CD14-positive monocyte (primary cell): ENCODE data around the gene CFAP91. TPM values are rescaled to one million over a fixed set of nuclear protein-coding genes. Genes with fewer than 3 reads are reported as not detected.

Experiments
- DNase-seq, 3 donors: peaks; one replicate each; pipeline ENCODE4 v3.0.0-alpha.2; 2011 to 2022
- H2AFZ ChIP-seq: 2 replicates; pipeline ENCODE4 v1.6.0; 2012; ENCODE audit warnings: mild to moderate bottlenecking, low read depth, low read length, inconsistent platforms; ENCODE audit not compliant: insufficient read depth, poor library complexity, severe bottlenecking
- H3K27ac ChIP-seq, 2 donors: 1 replicate in 1 of 2; 2 replicates in 1 of 2; pipeline ENCODE4 v1.5.1; 2012 to 2013; ENCODE audit warnings: low read length in 2 of 2, control low read depth in 1 of 2, inconsistent platforms in 1 of 2, low read depth in 1 of 2, mild to moderate bottlenecking in 1 of 2
- H3K27me3 ChIP-seq, 2 donors: one replicate each; pipeline versions ENCODE4 v1.6.0 to v1.6.1; 2011 to 2013; ENCODE audit warnings: low read length in 2 of 2; ENCODE audit not compliant: control insufficient read depth in 2 of 2, insufficient read depth in 2 of 2
- H3K36me3 ChIP-seq, 2 donors: replicated peaks in 1 of 2; 1 replicate in 1 of 2; 2 replicates in 1 of 2; pipeline versions ENCODE4 v1.5.1 to v1.6.1; 2012 to 2013; ENCODE audit warnings: low read length in 2 of 2, control low read depth in 1 of 2, inconsistent platforms in 1 of 2, mild to moderate bottlenecking in 1 of 2; ENCODE audit not compliant: insufficient read depth in 2 of 2, control insufficient read depth in 1 of 2
- H3K4me1 ChIP-seq, 2 donors: 1 replicate in 1 of 2; 2 replicates in 1 of 2; pipeline versions ENCODE4 v1.5.1 to v1.6.1; 2012 to 2013; ENCODE audit warnings: low read length in 2 of 2, control low read depth in 1 of 2, inconsistent platforms in 1 of 2, mild to moderate bottlenecking in 1 of 2, moderate library complexity in 1 of 2; ENCODE audit not compliant: insufficient read depth in 2 of 2, control insufficient read depth in 1 of 2
- H3K4me2 ChIP-seq: replicated peaks from 2 replicates; pipeline ENCODE3; 2012; ENCODE audit warnings: low read length, moderate library complexity, mild to moderate bottlenecking; ENCODE audit not compliant: poor library complexity, severe bottlenecking; ENCODE audit errors: extremely low read depth
- H3K4me3 ChIP-seq, 3 experiments: fragments of 200-600 bp in 1 of 3; sonication (generic) in 1 of 3; replicated peaks in 1 of 3; 1 replicate in 2 of 3; 2 replicates in 1 of 3; pipeline ENCODE4 v1.5.1; 2011 to 2013; ENCODE audit warnings: low read length in 3 of 3, mild to moderate bottlenecking in 3 of 3, control low read depth in 2 of 3, low read depth in 2 of 3, inconsistent platforms in 1 of 3, moderate library complexity in 1 of 3
- H3K79me2 ChIP-seq: 2 replicates; pipeline ENCODE4 v1.6.0; 2012; ENCODE audit warnings: mild to moderate bottlenecking, control low read depth, inconsistent platforms, low read length, moderate library complexity; ENCODE audit not compliant: insufficient read depth
- H3K9ac ChIP-seq: 2 replicates; pipeline ENCODE4 v1.6.0; 2017; ENCODE audit warnings: low read length, mild to moderate bottlenecking; ENCODE audit not compliant: insufficient read depth, poor library complexity, severe bottlenecking
- H3K9me3 ChIP-seq, 2 donors: replicated peaks in 1 of 2; 1 replicate in 1 of 2; 2 replicates in 1 of 2; pipeline versions ENCODE4 v1.5.1 to v1.6.1; 2012 to 2013; ENCODE audit warnings: low read length in 2 of 2, control low read depth in 1 of 2; ENCODE audit not compliant: control insufficient read depth in 1 of 2, insufficient read depth in 1 of 2
- H4K20me1 ChIP-seq: 2 replicates; pipeline ENCODE4 v1.6.0; 2012; ENCODE audit warnings: mild to moderate bottlenecking, low read length, control low read depth, moderate library complexity; ENCODE audit not compliant: insufficient read depth
- H3K27ac Mint-ChIP-seq, 7 donors: one replicate each; pipeline ENCODE4 v1.8.0; 2020; ENCODE audit warnings: mild to moderate bottlenecking in 7 of 7, mixed read lengths in 7 of 7, moderate library complexity in 6 of 7, inconsistent platforms in 2 of 7
- H3K27me3 Mint-ChIP-seq, 3 donors: one replicate each; pipeline ENCODE4 v1.8.0; 2021 to 2022; ENCODE audit warnings: low read depth in 3 of 3, mild to moderate bottlenecking in 3 of 3, mixed read lengths in 3 of 3, moderate library complexity in 3 of 3, inconsistent platforms in 1 of 3
- H3K36me3 Mint-ChIP-seq, 2 donors: one replicate each; pipeline ENCODE4 v1.8.0; 2020; ENCODE audit warnings: mixed read lengths in 2 of 2, inconsistent platforms in 1 of 2, mild to moderate bottlenecking in 1 of 2
- H3K4me1 Mint-ChIP-seq: one replicate; pipeline ENCODE4 v1.8.0; 2020; ENCODE audit warnings: mild to moderate bottlenecking, mixed read lengths
- H3K4me3 Mint-ChIP-seq, 2 donors: one replicate each; pipeline ENCODE4 v1.8.0; 2020; ENCODE audit warnings: mild to moderate bottlenecking in 2 of 2, mixed read lengths in 2 of 2, moderate library complexity in 1 of 2
- H3K9me3 Mint-ChIP-seq, 7 donors: one replicate each; pipeline ENCODE4 v1.8.0; 2020 to 2022; ENCODE audit warnings: mixed read lengths in 7 of 7, mild to moderate bottlenecking in 6 of 7, moderate library complexity in 6 of 7, inconsistent platforms in 2 of 7
- WGBS: methylation state at CpG from one replicate; pipeline ENCODE4 v1.1.5; 2013; ENCODE audit warnings: missing lambda C conversion rate; ENCODE audit not compliant: insufficient coverage; 5-methylcytosine and 5-hydroxymethylcytosine counted together
- intact Hi-C, 2 donors: fragments of 100-400 bp; cut with micrococcal nuclease; formaldehyde crosslinking; loops; one replicate each; pipeline versions ENCODE4 v1.15.0 to v1.15.1; 2023
- polyA plus RNA-seq, 3 donors: library from polyadenylated mRNA; depleted of rRNA in 1 of 3; unstranded in 2 of 3; stranded (reverse) in 1 of 3; fragments of 300-500 nt in 2 of 3; fragments of >200 nt in 1 of 3; fragmentation: Illumina TruSeq in 2 of 3; gene quantifications; 1 replicate in 2 of 3; 2 replicates in 1 of 3; pipeline ENCODE4 v1.2.3, GENCODE V29; 2012 to 2021
- TF ChIP-seq, protein P1 (sequence below): fragments of 200-600 bp; IDR thresholded peaks from one replicate; pipeline ENCODE4 v1.8.0; 2022; ENCODE audit warnings: antibody characterized with exemption, mild to moderate bottlenecking

Gene CFAP91
- polyA plus RNA-seq, 3 donors: 0.14 TPM; not detected in 2

DNA sequence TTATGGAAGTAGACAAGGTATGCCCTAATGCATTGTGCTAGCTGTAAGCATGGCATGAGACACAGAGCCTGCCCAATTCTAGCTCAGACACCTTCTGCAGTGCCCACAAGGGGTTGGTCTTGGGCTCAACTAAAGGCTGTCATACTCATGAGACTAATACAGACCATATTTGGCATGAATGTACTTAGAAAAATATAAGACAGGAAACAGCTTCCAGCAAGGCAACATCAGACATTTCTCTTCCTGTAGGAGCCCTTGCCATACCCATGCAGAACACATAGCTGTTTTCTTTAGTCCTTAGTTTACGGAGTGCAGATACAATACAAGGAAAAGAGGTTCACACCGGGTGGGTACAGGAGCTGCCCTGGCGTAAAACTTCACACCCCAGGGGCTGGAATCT, 48.6 kb downstream of the CFAP91 start:
- peaks cover 5 to 21% (median 9%) of the 10 kb centered on the region in 7 donors for H3K9me3 Mint-ChIP-seq
- H4K20me1 ChIP-seq: no peaks in the 10 kb centered on the region
- H3K4me1 Mint-ChIP-seq: no peaks in the 10 kb centered on the region
- no peak overlapping the region for H3K27ac Mint-ChIP-seq
- H3K79me2 ChIP-seq: no peaks in the 10 kb centered on the region
- H3K9me3 ChIP-seq: peaks cover 0 to 4% of the 10 kb centered on the region in 2 donors
- no peak overlapping the region for H2AFZ ChIP-seq
- no peaks in the 10 kb centered on the region for H3K4me1 ChIP-seq
- H3K27me3 Mint-ChIP-seq: no peaks in the 10 kb centered on the region
- no peak overlapping the region for H3K4me3 ChIP-seq
- H3K27ac ChIP-seq: no peak overlapping the region
- H3K4me2 ChIP-seq: no peak overlapping the region
- intact Hi-C loops: no loop called here
- no peak overlapping the region for H3K4me3 Mint-ChIP-seq
- 100% methylated on average over 1 of the region's 3 CpGs for WGBS
- H3K27me3 ChIP-seq: no peaks in the 10 kb centered on the region
- TF ChIP-seq, protein P1, sequence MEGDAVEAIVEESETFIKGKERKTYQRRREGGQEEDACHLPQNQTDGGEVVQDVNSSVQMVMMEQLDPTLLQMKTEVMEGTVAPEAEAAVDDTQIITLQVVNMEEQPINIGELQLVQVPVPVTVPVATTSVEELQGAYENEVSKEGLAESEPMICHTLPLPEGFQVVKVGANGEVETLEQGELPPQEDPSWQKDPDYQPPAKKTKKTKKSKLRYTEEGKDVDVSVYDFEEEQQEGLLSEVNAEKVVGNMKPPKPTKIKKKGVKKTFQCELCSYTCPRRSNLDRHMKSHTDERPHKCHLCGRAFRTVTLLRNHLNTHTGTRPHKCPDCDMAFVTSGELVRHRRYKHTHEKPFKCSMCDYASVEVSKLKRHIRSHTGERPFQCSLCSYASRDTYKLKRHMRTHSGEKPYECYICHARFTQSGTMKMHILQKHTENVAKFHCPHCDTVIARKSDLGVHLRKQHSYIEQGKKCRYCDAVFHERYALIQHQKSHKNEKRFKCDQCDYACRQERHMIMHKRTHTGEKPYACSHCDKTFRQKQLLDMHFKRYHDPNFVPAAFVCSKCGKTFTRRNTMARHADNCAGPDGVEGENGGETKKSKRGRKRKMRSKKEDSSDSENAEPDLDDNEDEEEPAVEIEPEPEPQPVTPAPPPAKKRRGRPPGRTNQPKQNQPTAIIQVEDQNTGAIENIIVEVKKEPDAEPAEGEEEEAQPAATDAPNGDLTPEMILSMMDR: no peak
- no peaks in the 10 kb centered on the region for H3K36me3 Mint-ChIP-seq
- H3K36me3 ChIP-seq: no peaks in the 10 kb centered on the region
- no peak overlapping the region for H3K9ac ChIP-seq
- no peak for DNase-seq

Other genes with a start within 250 kb of the CFAP91 start
- gene TMEM39A, start 239.4 kb upstream of the CFAP91 start, polyA plus RNA-seq: 10 to 100 TPM in 2 of 3 donors, 1 to 10 TPM in 1; 9.6 to 12.2 (median 11.6) TPM
- gene POGLUT1, start 234.1 kb upstream of the CFAP91 start, polyA plus RNA-seq: 10 to 100 TPM; 10.1 to 34.8 (median 30.3) TPM
- 10 to 100 TPM; 34.1 to 81.1 (median 78.2) TPM for gene TIMMDC1, start 204.5 kb upstream of the CFAP91 start, polyA plus RNA-seq
- under 1 TPM; 0.47 to 0.87 (median 0.47) TPM for gene CD80, start 143.4 kb upstream of the CFAP91 start, polyA plus RNA-seq
- gene ADPRH, start 123.5 kb upstream of the CFAP91 start, polyA plus RNA-seq: 10 to 100 TPM; 10.6 to 37.8 (median 31.5) TPM
- gene PLA1A, start 105.1 kb upstream of the CFAP91 start, polyA plus RNA-seq: under 1 TPM in 1 of 3 donors, not detected in 2; 0.36 TPM
- gene POPDC2, start 42.4 kb upstream of the CFAP91 start, polyA plus RNA-seq: 1 to 10 TPM in 1 of 3 donors, under 1 TPM in 2; 0.58 to 6.7 (median 0.63) TPM
- gene COX17, start 25.6 kb upstream of the CFAP91 start, polyA plus RNA-seq: 10 to 100 TPM; 23.0 to 83.6 (median 81.6) TPM
- under 1 TPM in 1 of 3 donors, not detected in 2; 0.07 TPM for gene NR1I2, start 79.1 kb downstream of the CFAP91 start, polyA plus RNA-seq